ENCODE measurements around the gene TBC1D1.

The TBC1D1 gene

GRCh38 chr4:37982736-37983135 lies 91.9 kb downstream of the TBC1D1 start:
- Histone ChIP-seq H3K4me3 (ENCODE audit: low read depth in 1 of 2, low read length in 1 of 2) (no peak overlapping the region), H3K9me3 (no peaks in the 10 kb centered on the region), H3K27me3 (no peaks in the 10 kb centered on the region), H3K36me3 (peaks cover 7% of the 10 kb centered on the region), H3K4me1 (ENCODE audit: control insufficient read depth in 1 of 2, insufficient read depth in 1 of 2, low read depth in 1 of 2, low read length in 1 of 2) (peaks cover 12 to 19% of the 10 kb centered on the region in 2 experiments), H3K27ac (no peak overlapping the region)
- TF ChIP-seq CTCF (IDR thresholded peaks at IDR 0.05): no peak

- peaks cover 0 to 7% of the 10 kb centered on the region in 2 experiments for H3K4me1 ChIP-seq (ENCODE audit: control insufficient read depth in 1 of 2, insufficient read depth in 1 of 2, low read depth in 1 of 2, low read length in 1 of 2)
- H3K9me3 ChIP-seq: no peaks in the 10 kb centered on the region
- no peak overlapping the region for H3K27ac ChIP-seq
- no peak for TF ChIP-seq CTCF (IDR thresholded peaks at IDR 0.05)
- H3K27me3 ChIP-seq: no peaks in the 10 kb centered on the region
- H3K36me3 ChIP-seq: peaks cover 11% of the 10 kb centered on the region
- no peak overlapping the region for H3K4me3 ChIP-seq (ENCODE audit: low read depth in 1 of 2, low read length in 1 of 2)
These were observed 93.1 kb downstream of the TBC1D1 start for GRCh38 chr4:37983951-37984350.

- H3K36me3 ChIP-seq: peaks cover 11% of the 10 kb centered on the region
- H3K9me3 ChIP-seq: no peaks in the 10 kb centered on the region
- H3K27me3 ChIP-seq: no peaks in the 10 kb centered on the region
- H3K27ac ChIP-seq: peak overlapping the region; percentile 0
- no peak overlapping the region for H3K4me3 ChIP-seq (ENCODE audit: low read depth in 1 of 2, low read length in 1 of 2)
- peaks cover 10 to 24% of the 10 kb centered on the region in 2 experiments for H3K4me1 ChIP-seq (ENCODE audit: control insufficient read depth in 1 of 2, insufficient read depth in 1 of 2, low read depth in 1 of 2, low read length in 1 of 2)
- TF ChIP-seq CTCF (IDR thresholded peaks at IDR 0.05): no peak
These were observed 94.9 kb downstream of the TBC1D1 start for GRCh38 chr4:37985730-37986275.

GRCh38 chr4:37988670-37989069 lies 97.8 kb downstream of the TBC1D1 start:
- Histone ChIP-seq H3K4me1 (ENCODE audit: control insufficient read depth in 1 of 2, insufficient read depth in 1 of 2, low read depth in 1 of 2, low read length in 1 of 2) (peaks cover 10 to 26% of the 10 kb centered on the region in 2 experiments), H3K9me3 (no peaks in the 10 kb centered on the region), H3K36me3 (peaks cover 11% of the 10 kb centered on the region), H3K27me3 (no peaks in the 10 kb centered on the region), H3K4me3 (ENCODE audit: low read depth in 1 of 2, low read length in 1 of 2) (no peak overlapping the region), H3K27ac (peak overlapping the region; percentile 73)
- TF ChIP-seq CTCF (IDR thresholded peaks at IDR 0.05): no peak

GRCh38 chr4:37989398-37990260 lies 98.7 kb downstream of the TBC1D1 start:
- Histone ChIP-seq H3K4me1 (ENCODE audit: control insufficient read depth in 1 of 2, insufficient read depth in 1 of 2, low read depth in 1 of 2, low read length in 1 of 2) (peaks cover 10 to 26% of the 10 kb centered on the region in 2 experiments), H3K4me3 (ENCODE audit: low read depth in 1 of 2, low read length in 1 of 2) (no peak overlapping the region), H3K27ac (peak overlapping the region; percentile 73), H3K9me3 (no peaks in the 10 kb centered on the region), H3K27me3 (no peaks in the 10 kb centered on the region), H3K36me3 (peaks cover 11% of the 10 kb centered on the region)
- no peak for TF ChIP-seq CTCF (IDR thresholded peaks at IDR 0.05)
